GM19351 (cell line): ENCODE results near the gene SH3BGRL3.
A peak's percentile ranks its signal among the peaks of the same experiment; 100 is the strongest.
"Not testable (repeated sequence)": the region's sequence is repeated elsewhere in the genome, so short reads cannot be mapped to it uniquely, and the experiment has no call there.

ENCODE experiments used
- ATAC-seq: cut with Tn5 transposase; IDR thresholded peaks from one replicate; pipeline ENCODE4 v1.9.1; 2021; ENCODE audit warnings: mild to moderate bottlenecking, moderate library complexity; ENCODE audit not compliant: unreplicated experiment

Gene SH3BGRL3

DNA sequence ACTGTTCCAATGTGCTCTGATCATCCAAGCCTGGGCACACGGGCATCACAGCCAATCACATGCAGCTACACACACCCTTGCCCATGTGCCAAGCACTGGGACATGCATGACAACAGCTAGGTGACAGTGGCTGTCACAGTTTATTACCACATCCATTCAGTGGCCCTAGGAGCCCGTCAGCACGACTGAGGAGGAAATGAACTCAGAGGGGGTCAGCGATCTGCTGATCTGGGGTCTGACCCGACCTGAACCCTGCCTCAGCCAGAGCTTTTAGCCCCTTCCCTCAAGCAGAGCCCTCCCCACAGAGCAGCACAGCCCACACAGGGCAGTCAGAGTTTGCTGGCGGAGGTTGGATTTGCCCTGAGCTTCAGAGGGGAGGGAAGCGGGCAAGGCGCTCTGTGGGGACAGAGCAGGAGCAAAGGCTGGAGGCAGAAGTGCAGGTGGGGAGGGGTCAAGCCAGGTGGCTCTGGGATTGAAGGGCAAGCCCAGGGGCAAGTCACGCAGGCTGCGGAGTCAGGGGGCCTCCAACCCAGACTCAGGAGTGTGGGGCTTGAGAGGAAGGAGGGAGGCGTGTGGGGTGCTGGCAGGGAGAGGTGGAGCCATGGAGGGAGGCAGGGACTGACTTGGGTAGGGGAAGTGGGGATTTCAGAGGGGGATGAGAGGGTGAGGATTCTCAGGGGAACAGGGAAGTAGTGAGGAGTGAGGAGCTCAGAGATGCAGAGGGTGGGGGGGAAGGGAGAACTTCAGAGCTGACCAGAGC, 10.4 kb downstream of the SH3BGRL3 start:
- no peak for ATAC-seq

DNA sequence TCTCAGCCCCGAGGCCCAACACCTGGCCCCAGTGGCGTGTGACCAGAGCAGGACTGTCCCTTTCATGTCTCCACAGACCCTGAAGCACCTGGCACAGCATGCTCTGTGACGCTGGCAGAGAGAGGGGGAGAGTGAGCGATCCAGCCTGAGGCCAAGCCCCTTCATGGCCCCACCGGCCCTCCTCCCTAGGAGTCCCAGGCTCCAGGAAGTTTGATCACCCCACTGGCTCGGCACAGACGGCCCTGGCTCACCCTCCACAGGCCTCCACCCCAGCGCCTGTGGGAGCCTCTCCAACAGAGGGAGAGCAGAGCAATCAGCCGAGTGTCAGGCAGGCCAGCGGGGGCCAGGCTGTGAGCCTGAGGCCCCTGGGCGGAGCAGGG, 11.0 kb downstream of the SH3BGRL3 start:
- no peak for ATAC-seq

DNA sequence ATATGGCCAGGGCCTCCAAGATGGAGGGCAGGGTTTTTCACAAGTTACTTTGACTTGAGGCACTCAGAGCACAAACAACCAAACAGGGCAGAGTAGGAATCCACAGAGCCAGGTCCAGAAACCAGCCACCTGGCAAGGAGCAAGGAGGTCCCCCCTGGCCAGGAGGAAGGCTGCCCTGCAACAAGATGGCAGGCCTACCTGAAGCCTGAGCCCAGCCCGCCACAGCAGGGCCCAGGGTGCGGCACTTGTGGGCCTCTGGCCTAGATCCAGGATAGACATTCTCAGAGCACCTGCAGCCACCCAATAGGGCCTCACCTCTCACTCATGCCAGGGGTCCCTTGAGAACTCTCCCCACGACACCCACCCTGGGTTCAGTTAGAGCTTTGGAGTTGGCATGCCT, 11.5 kb downstream of the SH3BGRL3 start:
- ATAC-seq: no peak

DNA sequence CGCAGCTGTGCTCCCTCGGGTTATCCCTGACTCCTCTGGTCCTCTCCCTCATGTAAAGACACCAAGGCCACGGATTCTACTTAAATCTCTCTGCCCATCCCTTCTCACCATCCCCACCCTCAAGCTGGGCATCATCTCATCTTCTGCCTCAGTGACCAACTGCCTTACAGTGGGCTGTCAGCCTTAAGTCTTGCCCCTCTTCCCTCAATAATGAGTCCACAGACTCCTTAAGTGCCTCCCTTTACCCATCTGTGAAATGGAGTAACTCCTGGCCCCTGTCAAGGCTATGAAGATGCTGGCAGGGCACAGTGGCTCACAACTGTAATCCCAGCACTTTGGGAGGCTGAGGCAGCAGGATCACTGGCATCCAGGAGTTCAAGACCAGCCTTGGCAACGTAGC, 12.1 kb downstream of the SH3BGRL3 start:
- no peak for ATAC-seq

DNA sequence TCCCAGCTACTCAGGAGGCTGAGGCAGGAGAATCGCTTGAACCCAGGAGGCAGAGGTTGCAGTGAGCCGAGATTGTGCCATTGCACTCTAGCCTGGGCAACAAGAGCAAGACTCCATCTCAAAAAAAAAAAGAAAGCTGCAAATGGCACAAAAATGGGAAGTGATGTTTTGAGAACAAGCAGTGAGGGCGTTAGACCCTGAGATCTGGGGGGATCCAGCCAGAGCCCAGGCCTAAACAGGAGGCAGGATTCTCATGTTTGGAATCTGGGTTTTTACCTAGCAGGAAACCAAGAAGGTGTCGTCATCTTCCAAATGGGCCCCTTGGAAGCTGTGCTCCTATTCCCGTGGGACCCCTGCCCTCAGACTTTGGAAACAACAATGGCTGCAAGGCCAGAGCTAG, 12.8 kb downstream of the SH3BGRL3 start:
- ATAC-seq: not testable (repeated sequence)

DNA sequence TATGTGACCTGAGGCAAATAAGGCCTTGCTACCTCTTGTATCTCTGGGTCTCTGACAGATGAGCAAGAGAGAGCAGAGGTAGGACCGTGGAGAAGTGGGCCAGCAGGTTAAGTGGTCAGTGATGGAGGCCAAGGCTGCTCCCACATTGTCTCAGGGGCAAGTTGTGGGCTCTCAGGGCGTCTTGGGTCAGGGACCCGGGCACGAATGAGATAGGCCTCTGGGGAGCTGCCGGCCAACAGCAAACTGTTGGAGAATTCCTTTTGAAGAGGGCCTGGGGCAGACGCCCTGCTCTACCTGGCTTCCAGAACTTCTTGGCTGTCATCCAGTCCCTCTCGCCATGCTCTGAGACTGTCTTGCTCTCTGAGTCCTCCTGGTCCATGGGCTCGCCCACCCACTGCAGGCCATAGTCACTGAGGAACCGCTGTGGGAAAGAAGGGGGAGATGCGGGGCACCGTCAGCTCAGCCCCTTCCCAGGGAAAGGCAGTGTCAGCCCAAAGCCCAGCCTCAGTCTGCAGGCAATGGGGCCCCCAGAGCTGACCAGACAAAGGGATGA, 14.1 kb downstream of the SH3BGRL3 start:
- ATAC-seq: no peak

DNA sequence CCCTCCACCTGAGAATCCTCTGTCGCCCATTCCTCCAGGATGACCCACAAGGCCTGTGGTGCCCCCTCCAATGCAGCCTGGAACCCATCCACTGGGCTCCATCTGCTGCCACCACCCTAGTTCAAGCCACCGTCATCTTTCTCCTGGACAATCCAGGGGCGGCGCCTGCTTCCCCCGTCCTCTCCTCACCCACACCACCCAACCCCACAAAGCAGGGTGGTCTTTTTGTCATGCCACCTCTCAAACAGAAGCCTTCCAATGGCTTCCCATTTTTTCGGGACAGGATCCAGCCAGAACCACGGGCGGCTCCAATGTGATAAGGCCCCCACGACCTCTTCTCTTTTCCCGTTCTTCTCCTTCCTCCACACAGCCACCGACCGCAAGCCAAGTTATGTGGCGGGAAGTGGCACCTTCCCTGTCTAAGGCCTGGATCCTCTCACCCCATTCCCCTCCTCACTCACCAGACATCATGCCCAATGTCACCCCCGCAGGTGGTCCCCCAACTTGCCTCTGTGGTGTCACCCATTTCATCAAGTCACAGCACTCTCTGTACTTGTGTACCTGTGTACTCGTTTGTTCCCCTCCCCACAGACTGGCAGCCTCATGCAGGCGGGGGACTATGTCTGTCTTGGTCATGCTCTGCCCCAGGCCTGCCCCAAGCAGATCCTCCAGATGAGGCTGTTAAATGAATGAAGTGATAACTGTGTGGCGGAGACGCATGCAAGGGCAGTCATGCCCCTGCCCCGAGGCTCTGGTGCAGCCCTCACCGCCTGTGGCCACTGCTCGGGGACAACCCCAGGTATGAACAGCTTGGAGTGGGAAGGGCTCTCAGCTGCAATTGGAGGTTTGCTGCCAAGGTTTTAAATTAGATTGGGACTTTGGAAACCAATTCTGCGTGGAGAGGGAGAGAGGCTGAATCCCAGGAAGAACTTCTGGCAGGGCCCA, 15.6 kb downstream of the SH3BGRL3 start:
- no peak for ATAC-seq

DNA sequence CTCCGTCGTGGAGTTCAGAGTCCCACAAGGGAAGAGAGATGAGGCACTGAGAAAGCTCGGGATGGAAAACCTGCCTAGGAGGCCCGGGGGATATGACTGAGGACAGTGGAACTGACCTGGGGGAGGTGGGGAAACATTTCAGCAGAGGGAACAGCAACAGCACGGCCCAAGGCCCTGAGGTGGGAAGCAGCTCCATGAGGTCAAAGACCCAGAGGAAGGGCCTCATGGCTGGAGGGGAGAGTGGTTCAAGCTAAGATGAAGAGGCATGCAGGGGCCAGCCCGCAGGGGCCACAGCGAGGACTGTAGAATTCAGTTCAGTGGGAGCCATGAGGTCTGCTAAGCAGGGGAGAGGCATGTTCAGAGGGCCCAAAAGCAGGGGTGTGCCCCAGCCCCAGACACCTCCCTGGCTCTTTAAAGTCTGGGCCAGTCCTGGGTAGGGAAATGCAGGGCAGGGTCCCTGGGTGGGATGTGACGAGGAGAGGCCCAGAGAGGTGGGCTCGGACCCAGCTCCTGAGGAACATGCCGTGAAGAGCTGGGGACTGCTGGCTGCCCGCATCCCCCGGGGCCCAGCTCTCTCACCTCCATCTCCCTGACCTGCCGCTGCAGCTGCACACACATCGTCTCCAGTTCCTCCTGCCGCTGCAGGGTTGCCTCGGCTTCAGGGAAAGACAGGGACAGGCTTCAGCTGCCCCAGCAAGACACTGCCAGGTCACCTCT, 16.6 kb downstream of the SH3BGRL3 start:
- ATAC-seq: no peak

DNA sequence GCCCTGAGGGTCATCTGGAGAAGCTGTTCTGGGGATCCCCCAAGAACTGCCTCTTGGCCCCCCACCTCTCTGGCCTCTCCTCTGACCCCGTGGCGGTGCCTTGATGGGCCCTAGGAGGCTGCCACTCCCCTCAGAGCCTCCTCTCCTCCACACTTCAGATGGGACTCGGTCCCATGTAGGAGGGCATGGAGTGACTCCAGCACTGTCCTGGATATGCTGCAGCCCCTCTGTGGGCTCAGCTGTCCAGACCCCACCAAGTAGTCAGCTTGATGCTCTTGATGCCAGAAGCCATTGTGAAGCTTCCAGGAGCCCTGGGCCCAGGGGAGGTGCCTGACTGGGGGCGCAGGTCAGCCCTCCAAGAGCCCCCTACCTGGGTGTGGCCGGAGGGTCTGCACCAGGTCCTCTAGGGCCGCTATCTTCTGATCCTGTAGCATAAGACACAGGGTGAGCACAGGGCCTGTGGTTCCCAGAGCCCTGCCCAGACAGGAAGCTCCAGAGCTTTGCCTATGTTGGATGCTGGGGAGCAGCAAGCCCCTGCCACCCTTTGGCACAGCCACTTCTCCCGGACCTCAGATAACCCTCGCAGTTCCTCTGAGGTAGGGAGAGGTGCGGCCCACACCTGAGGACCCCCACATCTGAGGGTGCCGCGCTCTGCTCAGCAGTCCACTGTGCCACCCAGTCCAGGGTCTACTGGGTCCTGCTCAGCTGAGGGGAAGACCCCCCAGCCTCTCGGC, 17.3 kb downstream of the SH3BGRL3 start:
- ATAC-seq: no peak

DNA sequence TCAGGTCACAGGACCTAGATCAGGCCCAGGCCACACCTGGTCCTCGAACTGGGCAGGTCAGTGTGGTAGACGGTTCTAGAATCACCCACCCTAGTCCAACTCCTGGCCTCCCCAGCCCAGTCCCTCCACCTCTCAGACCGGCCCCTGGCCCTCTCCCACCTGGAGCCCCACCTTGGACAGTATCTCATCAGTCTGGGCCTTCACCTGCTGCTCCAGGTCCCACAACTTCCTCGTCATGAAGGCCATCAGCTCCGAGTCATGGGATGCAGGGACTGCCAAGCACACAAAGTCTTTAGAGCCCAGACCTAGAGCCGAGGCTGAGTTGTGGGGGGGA, 17.9 kb downstream of the SH3BGRL3 start:
- ATAC-seq: no peak

DNA sequence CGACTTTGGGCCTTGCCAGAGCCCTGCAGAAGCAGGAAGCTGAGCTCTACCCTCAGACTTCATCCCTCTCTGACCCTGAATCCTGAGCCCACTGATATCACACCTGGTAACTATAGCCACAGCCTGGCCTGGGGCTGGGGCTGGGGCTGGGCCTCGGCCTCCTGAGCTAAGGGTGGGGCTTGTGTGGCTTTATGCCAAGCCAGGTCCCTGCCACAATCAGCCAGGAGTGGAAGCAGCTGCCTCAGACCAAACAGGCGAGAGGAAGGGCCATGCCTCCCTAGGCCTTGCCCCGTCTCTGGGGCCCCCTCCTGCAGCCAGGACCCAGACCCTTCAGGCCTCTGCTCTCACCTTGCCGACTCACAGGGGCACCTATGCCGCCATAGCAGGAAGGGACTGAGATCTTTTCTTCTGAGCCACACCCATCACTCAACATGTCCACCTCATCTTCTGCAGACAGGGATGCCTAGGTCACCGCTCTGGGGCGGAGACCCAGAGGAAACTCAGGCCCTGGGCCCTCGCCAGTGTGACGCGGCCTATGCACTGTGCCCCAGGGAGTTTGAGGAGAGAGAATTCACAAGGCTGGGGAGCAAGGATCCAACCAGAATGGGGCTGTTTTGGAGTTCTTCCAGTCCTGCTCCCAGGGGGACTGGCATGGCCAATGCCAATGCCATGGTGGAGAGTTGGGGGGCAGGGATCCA, 20.8 kb downstream of the SH3BGRL3 start:
- no peak for ATAC-seq

DNA sequence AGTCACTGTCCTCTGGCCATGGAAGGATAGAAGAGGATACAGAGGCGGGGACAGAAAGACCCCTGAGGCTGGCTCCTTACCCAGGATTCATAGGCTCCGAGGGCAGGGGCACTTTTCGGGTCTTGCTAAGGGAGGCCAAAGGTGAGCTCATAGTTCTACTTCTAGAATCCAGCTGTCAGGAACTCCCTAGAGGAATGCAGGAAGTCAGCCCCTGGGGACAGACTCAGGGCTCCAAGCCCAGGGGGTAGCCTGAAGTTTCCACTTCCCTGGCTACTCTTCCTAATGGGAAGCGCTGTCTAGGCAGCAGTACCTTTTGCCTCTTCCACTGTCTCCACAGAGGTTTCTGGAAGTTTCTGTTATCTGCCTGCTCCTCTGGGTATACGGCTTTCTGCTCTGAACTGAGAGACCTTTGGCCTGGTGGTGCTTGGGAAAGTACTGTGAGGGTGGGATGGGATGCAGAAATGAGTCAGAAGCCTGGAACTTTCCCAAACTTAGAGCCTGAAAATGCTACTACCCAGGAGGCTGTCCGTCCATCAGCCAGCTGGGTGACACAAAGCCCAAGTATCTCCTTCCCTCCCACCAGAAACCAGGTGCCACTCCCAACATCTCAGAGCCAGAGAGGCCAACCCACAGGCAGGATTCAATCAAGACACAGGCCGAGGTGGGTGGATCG, 23.0 kb downstream of the SH3BGRL3 start:
- ATAC-seq: no peak

DNA sequence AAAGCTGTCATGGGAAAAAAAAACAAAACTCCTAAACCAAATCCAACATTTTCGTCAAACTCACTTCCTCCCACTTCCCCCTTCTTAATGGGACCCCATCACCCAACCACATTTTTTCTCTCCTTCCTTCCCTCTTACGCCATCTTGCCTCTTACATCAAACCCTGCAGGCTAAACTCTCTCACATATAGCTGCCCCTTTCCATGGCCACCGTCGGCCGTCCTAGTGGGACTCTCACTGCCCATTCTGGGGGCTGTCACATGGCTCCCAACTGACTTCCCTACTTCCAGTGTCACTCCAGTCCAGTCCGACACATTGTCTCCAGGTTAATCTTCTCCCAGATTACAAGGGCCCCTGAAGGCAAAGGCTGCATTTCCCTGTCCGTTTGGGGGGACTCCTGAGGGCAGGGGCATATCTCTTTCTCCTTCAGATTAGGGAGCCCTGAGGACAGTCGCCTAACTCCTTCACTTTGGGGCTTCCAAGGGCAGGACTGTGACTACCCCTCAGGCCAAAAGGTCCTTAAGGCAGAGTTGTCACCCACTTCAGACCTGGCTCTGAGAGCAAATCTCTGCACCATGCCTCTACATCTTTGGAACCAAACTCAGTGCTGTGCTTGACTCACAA, 25.9 kb downstream of the SH3BGRL3 start:
- no peak for ATAC-seq

DNA sequence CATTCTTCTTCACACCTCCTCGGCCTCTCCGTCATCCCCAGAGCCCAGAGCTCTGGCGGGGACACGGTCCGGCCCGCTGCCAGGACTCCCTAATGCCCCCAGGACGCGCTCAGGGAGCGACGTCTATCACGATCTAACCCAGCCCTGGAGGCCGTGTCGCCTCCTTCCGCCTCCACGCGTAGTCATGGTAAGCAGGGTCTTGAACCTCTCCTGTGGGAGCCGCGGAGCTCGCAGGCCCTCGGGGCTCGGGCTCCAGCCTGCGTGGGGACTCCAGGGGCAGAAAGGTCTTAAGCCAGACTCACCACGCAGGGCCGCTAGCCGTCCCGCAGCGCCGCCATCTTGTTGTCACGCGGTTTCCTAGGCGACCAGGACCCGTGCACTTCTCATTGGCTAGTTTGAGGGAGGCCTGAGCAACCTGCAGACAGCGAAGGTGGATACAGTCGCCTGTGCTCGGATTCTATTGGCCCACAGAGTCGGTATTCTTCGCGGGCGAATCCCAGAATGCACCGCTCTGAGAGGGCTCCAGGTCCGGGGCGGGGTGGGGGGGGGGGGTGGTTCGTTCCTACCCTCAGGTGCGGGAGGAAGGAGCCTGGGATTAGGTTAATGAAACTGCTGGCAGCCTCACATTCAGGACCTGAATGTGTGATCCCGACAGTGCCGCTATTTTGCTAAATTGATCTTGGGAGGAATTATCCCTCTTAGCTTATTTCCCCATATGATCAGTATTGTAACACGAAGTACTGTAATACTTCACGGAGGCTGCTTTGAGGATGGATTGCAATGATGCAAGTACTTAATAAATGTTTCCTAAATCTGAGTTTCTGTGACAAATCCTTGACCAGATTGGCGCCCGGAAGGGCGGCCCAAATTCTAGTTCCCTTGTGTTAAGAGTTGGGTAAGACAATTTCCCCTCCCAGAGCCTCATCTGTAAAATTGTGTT, 26.7 kb downstream of the SH3BGRL3 start, which contains the start of gene UBXN11:
Gene UBXN11, minus strand, starts transcription at position 347 of the 940 bp plus-strand sequence. CDS start 3,753 bp downstream, outside the sequence.
- peak; percentile 98 for ATAC-seq

DNA sequence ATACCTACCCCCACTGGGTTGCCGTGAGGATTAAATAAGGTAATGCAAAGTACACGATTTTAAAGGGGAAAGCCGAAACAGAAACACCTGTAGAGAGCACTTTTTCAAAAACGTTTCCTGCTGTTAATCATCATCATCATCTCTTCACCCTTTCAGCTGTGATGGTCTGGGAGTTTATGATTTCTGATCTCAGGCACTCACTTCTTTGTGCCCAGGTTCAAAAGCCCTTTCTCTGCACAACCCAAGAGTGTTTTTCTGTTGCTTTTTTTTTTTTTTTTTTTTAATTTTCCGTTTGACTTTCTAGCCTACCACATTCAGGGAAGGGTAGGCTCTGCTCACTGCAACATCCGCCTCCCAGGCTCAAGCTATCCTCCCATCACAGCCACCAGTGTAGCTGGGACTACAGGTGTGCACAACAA, 27.5 kb downstream of the SH3BGRL3 start:
- ATAC-seq: no peak

DNA sequence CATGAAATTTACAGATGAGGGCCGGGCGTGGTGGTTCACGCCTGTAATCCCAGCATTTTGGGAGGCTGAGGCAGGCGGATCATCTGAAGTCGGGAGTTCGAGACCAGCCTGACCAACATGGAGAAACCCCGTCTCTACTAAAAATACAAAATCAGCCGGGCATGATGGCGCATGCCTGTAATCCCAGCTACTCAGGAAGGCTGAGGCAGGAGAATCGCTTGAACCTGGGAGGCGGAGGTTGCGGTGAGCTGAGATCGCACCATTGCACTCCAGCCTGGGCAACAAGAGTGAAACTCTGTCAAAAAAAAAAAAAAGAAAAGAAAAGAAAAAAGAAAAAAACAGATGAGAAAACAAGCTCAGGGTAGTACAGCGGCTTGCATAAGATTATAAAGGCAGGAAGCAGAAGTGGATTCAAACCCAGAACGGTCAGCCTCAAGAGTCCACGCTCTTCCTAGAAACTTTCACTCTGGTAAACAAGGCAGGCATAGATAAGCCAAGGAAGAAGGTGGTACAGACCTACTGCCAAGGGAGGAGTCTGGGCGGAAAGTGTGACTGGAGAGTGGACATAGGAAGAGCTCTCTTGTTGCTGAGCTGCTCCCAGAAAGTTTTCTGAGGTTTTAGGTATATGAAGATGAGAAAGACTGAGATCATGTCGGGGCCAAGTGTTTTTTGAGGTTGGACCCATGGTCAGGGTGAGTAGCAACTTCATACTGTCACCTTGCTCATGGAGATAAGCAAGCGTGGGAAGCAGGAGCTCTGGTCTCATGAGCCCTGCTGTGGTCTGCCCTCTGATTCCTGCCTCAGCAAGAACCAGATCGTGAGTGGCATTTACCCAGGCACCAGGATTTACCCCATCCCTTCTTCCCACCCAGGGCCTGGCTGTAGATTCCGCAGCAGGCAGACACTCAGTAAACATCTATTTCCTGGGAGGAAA, 28.3 kb downstream of the SH3BGRL3 start:
- not testable (repeated sequence) for ATAC-seq

DNA sequence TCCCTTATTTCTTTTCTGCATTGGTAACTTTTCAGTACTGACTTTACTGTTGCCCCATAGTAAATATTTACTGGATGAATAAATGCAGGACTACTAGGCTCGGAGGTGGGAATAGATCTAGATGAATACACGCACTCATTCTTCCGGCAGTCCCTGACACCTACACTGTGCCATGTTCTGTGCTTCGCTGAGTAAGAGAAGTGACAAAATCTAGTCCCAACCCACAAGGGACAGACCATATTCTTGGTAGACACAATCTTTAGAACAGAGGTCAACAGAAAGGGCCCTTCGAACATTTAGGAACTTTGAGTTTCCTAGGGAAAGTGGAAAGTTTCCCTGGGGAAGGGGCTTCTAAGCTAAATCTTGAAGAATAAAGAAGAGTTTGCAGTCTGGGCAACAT, 34.6 kb downstream of the SH3BGRL3 start:
- no peak for ATAC-seq
